ENCODE data around the gene CUL2.
"Not testable (repeated sequence)": the region's sequence is repeated elsewhere in the genome, so short reads cannot be mapped to it uniquely, and the experiment has no call there.

Gene CUL2

DNA sequence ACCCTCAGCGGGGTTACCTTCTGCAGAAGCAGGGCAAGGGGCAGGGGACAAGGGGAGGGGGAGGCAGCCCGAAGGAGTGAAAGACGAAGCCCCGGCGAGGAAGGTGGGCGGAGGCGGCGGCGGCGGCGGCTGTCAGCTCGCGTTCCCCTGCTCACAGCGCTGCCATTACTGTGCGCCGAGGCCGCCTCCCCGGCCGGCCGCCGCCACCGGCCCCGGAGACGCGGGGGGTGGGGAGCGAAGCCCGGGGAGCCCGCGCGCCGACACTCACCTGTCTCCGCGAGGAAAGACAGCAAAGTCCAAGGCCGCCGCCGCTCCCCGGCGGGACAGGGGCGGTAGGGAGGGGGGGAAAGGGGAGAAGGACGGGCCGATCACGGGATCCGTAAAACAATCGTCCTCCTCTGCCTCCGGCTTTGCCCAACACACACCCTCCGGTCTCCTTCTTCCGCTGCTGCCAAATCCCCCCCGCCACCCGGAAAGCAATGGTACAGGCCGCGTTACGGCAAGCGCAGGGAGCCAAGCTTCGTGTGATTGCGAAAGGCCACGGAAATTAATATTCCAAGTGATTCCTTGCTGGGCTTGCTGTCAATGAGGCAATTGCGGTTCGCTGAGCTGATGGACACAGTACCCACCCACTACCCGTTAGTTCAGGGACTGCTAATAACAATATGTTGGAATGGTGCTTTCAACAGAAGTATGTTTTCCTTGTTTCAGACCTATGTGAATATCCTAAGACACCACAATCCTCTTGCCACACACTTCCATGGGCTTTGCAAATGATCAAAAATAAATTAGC, at the start of gene CUL2:
Gene CUL2, minus strand, starts transcription at position 180 of the 793 bp plus-strand sequence. CDS start 19,024 bp downstream, outside the sequence.
- peak; percentile 75 to 89 for DNase-seq

DNA sequence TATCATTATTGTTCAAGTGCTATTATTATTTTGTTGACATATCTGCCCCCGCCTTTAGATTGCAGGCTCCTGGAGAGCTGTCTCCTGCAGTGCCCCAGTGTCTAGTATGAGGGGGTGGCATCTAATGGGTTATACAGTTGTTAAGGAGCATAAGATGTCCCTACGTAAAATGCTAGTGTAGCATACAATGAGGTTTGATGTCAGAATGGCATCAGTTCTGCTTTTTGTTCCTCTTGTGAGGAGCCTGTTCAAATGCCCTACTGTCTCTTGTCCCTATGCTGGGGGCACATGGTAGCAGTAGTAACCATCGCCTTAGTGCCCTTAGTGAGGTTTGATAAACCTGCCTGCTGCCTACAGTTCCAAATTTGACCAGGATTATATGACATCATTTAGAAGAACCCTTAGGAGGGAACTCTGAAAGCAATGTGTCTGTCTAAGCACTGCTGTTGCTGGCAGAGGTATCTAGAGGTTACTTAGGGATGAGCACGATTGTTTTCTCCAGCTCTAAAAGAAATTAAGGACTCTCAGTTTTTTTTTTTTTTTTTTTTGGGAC, 46.2 kb upstream of the CUL2 start:
- DNase-seq: no peak

DNA sequence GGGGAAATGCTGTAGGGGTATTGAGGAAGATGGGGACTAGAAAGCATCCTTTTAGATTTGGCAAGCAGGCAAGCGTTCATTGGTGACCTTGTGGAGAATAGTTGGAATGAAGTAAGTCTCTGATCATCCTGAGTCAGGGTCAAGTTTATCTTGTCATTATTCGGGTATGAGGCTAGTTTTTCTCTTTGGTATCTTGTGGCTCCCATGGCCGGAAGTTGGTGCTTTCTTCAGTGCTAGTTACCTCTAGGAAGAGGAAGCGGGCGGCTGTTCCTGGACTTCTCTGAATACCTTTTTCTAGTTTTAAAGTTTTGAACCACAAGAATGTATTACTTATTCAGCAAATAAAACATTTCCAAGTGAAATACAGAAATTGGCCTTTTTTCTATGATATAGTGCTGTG, 45.7 kb upstream of the CUL2 start:
- no peak for DNase-seq

DNA sequence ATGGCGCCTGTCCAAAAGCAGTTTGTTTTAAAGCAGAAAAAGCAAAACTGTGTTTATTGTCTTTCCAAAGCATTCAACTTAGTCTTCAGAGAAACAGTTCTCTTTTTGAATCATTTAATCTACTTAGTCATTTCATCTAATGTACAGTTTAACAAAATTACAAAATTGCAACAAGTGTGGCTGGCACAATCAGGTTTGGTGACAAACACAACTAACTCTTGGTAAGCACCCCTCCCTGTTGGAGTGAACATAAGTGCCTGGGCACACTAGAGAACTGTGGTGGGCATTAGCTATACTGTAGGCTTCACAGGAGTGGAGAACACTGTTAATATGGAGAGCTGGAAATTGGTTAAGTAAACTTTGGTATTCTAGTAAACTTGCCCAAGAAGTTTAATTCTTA, 43.4 kb upstream of the CUL2 start:
- DNase-seq: no peak

DNA sequence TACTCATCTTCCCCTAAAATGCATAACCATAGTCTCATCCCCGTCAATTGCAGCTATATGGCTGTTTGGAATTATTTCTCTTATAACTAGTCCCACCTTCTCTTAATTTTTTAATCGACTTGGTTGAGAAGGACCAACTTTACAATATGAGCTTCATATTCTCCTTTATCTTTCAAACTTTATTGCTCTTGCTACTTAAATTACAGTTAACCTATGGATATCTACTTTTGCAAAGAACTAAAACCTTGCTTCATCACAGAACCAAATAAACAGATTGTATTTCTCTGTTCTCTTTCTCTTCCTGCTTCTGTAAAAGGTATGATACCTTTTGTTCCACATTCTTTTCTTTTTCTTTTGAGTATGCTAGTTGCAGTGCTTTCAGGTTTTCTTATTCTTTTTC, 42.6 kb upstream of the CUL2 start:
- DNase-seq: no peak

DNA sequence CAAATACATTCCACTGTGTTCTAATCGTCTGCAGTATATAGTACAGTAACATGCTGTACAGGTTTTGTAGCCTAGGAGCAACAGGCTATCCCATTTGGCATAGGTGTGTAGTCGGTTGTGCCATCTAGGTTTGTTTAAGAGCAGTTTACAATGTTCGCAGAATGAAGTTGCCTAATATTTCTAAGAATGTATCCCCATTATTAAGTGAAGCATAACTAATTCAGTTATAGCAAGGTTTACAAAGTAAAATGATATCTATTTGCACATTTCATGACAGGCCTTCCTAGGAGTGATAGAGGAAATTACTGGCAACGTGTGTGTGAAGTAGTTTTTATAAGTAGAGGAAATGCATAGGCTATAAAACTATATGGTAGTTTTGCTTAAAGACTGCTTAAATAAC, 40.5 kb upstream of the CUL2 start:
- DNase-seq: no peak

DNA sequence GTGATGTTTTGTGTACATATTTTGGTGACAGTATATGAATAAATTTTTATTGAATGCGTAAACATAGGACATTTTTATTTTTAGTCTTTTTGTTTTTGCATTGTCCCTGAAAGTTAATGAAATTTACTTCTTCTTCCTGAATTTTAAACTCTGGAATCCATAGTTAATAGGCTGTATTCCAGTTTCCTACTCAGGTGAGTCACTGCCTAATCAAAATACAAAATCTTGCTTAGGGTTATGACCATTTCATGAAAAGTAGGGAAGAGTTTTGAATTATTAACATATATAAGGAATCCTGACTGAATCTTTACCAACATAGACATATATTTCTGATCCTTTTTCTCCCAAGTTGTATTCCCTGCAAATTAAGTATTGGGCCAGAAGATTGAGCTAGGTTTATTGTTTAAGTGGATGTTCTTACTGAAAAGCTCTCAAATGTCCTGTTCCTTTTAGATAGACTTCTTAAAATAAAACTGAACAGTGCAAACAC, 39.1 kb upstream of the CUL2 start:
- DNase-seq: no peak

DNA sequence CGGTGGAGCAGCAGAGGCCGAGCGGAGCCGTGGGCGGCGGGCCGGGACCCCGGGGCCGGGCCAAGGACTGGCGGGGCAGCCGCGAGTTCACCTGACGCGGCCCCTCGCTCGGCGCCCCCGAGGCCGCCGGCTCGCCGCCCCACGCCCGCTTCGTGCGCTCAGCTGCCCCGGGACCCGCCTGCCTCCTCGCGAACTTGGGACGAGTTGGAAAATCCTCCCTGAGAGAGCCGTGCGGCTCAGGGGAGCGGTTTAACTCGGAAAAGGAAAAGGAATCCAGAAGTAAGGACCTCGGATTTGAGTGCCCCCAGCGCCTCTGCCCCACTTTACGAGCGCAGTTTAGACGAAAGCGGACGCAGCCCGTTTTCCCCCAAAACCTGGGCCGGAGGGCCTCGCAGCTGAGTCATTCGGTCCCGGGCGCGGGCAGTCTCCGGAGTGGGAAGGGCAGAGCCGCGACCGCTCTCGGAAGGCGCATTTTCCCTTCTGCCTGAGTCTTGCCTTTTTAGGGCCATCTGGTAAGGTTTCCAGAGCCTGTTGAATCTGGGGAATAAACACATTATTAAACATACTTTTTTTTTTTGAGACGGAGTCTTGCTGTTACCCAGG, 37.2 kb upstream of the CUL2 start:
- peak in 1 of 2 experiments; percentile 51 for DNase-seq

DNA sequence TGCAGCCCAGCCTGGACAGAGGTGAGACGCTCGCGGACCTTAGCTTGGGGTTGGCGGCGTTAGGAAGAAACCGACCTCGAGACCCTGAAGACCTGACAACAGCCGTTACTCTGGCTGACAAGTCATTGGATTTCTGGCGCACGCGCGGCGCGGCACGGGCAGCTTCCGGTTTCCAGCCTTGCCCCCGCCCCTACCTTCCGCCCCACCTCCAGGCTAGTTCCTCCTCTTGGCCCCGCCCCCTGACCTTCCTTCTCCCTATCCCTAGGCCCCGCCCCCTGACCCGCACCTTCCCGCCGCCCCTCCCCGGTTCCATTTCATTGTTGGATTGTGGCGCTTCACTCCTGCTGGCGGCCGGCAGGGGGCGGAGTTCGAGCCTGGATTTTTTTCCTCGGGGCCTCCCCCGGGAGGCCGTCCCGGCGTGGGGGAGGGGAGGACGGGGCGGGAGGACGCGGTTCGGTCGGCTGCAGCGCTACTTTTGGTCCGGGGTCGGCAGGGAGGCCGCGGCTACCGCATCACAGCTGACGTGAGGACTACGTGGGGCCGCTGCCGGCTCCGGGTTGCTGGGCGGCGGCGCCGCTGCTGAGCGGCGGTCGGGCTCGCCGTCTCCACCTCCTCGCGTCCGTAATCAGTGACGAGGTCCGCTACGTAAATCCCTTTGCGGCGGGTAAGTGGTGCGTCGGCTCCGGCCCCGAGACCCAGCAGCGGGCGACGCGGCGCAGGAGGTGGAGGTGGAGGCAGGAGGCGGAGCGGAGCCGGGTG, 36.6 kb upstream of the CUL2 start, which contains the start of gene CREM:
Gene CREM, plus strand, starts transcription at position 317 of the 759 bp plus-strand sequence. CDS start 10,990 bp downstream, outside the sequence.
- DNase-seq: peak; percentile 81 to 98

DNA sequence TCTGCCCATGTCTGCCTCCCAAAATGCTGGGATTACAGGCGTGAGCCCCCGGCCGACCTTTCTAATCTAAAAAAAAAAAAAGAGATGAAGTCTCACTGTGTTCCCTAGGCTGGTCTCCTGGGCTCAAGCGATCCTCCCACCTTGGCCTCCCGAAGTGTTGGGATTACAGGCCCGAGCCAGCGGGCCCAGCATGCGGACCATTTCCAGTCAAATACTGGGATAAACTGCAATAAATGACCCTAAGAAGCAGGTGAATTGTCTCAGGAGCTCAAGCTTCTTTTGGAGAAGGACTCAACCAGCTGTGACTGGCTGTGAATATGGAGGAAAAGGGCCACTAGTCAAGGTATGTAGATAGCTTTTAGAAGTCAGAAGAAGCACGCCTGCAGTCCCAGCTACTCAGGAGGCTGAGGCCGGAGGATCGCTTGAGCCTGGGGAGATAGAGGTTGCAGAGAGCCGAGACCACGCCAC, 36.0 kb upstream of the CUL2 start:
- DNase-seq: no peak

DNA sequence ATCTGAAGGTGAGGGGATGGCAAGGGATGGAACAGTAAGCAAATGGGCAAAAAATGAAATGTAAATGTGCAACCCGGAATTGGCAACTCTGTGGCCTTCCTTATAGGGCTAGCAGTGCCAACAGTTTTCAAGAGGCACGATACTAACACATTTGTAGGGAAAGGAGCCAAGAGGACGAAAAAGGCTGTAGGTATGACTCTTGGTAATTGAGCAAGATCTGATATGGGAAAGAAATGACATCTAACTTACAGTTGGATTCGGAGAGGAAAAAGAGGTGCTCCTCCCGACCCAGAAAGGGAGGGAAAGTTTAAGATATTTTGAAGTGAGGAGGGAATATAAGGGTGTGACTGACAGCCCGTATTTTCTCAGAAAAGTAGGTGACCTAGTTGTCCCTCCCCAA, 34.4 kb upstream of the CUL2 start:
- no peak for DNase-seq

DNA sequence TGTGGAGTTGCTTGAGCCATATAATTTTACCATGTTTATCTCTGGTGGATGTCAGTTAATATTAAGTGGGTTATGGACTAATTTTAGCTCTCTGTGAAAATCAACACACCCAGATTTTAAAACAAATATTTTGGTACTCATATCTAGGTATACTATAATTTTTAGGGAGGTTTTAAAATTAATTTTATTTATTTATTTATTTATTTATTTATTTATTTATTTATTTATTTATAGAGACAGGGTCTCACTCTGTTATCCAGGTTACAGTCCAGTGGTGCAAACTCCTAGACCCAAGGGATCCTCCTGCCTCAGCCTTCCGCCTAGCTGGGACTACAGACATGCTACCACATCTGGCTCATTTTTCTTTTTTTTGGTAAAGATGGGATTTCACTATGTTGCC, 29.2 kb upstream of the CUL2 start:
- DNase-seq: no peak

DNA sequence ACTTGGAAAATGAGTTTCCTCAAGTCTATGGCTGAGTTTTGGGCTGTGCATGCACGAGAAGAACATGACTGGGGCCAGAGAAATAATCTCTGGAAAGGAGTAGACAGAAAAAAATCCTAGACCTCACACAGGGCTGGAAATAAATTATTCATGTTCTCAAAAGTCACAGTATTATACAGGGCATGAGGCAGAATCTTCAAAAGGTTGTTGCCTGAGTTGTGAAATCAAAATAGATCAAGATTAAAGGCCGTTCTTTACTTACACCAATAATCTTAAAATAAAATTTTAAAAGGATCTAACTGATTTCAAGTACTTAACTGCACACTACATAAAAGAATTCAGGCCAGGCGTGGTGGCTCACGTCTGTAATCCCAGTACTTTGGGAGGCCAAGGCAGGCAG, 22.4 kb upstream of the CUL2 start:
- DNase-seq: no peak

DNA sequence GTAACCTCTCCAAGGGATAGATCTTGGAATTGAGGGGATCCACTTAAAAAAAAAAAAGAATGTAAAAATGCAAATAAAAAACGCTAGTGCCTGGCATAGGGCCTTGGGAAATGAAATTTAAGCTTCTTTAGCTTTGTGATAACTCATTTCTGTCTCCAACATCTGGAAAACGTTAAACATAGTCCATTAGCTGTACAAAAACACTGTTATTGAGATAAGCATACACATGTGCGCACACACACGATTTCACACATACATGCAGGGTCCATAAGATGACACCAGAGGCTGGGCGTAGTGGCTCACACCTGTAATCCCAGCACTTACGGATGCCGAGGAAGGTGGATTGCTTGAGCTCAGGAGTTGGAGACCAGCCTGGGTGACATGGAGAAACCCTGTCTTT, 13.7 kb upstream of the CUL2 start:
- DNase-seq: no peak

DNA sequence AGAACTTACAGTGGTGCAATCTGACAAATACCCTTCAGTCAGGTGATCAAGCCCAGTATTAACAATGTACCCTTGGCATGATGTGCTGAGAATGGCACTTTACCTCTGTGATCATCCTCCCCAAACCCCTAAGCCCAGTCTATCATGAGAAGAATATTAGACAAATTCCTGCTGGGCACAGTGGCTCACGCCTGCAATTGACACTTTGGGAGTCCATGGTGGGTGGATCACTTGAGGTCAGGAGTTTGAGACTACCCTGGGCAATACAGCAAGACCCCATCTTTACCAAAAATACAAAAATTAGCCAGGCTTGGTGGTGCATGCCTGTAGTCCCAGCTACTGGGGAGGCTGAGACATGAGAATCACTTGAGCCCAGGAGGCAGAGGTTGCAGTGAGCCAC, 7.4 kb upstream of the CUL2 start:
- no peak for DNase-seq

DNA sequence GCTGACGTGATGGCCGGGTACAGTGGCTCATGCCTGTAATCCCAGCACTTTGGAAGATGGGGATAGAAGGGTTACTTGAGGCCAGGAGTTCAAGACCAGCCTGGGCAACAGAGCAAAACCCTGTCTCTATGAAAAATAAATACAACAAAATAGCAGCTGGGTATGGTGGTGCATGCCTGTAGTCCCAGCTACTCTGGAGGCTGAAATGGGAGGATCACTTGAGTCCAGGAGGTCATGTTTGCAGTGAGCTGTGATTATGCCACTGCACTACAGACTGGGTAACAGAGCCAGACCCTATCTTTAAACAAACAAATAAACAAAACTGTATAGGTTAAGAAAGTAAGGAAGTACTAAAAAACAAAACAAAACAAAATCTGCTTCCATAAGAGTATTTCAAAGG, 6.2 kb upstream of the CUL2 start:
- DNase-seq: no peak

DNA sequence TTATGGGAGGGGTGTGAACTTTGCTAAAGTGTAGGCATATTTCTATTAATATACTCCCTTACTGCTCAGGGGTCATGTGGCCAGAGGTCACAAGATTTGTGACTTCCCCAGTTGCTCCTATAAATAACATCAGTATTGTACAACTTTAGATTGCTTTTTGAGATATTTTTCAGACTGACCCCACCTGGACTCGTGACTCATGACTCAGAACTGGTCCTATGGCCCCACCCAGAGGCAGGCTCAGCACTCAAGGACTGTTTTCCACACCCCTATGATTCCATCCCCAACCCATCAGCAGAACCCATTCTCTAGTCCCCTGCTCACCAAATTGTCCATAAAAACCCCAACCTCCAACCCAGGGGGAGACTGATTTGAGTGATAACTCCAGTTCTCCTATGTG, 2.7 kb upstream of the CUL2 start:
- DNase-seq: no peak

DNA sequence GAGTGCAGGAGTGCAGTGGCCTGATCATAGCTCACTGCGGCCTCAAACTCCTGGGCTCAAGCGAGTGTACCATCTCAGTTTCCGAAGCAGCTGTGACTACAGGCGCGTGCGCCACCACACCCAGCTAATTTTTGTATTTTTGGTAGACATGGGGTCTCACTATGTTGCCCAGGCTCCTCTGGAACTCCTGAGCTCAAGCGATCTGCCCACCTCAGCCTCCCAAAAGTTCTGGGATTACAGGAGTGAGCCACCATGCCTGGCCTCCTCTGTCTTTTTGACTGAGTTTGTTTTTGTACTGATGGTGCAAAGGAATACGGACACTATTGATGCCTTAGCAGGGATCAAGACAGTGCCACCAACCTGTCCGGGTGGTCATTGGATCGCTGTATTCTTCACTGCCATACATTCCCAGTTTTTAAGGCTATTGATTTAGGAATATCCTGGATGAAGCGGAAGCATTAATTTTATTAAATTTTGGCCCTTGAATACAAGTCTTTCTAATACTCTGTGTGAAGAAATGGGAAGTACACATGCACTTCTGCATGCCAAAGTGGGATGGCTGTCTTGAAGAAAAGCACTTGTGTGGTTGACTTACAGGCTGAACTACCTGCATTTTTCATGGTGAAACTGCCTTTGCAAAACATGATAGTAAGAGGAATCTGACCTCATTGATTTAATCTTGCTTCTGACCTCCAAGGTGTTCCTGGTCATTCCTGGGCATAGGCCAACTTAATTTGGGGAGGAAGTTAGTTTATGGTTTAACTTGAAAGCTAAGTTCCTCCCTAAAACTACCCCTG, 2.1 kb upstream of the CUL2 start:
- no peak for DNase-seq

DNA sequence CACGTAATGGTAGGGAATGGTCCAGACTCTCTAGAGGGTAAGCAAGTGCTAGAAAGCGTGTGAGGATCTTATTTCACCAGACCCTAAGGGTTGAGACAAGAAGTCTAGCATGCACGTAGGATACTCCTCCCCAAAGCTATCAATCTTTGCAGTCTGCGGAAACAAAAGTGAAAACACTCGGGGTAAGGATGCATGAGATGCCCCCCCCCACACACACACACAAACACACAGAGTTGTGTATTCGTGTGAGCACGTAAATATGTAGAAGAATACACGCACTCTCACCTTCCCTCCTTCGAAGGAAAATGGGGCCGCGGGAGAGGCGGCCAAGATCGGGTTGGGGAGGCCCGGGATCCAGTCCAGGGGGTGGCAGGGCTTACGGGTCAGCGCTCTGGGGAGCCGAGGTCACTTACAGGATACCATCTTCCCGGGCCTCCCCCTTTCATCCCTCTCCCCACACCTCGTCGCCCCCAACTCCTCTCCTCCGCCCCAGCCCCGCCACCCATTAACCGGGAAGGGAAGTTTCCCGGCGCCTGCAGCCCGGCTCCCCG, 455 bp downstream of the CUL2 start:
- DNase-seq: no peak

DNA sequence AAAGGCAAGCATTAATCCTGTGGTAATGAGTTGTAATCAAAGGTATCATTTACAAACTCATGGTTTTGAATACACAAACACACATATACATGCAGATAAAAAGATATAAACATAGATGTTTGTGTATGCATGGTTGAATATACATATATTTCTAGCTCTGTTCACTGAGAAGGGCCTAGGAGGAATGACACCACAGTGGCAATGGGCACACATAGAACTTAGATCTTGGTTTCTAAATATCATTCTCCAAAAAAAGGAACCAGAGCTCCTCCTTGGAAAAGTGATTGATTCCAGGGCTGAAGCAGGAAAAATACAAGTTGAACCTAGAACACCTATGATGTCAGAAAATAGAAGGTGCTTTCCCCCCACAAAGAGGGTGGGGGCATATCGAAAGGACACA, 6.9 kb downstream of the CUL2 start:
- DNase-seq: no peak

DNA sequence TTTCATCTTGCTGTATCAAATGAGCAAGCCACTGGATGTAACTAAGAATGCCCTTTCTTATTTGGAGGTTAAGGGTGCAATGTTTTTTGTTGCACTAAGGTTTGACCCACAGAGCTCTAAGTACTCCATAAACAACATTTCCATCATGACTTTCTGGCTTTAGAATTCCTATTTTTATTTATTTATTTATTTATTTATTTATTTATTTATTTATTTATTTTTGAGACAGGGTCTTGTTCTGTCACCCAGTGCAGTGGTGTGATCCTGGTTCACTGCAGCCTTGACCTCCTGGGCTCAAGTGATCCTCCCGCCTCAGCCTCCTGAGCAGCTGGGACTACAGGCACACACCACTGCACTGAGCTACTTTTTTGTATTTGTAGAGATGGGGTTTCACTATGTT, 9.9 kb downstream of the CUL2 start:
- DNase-seq: not testable (repeated sequence)

DNA sequence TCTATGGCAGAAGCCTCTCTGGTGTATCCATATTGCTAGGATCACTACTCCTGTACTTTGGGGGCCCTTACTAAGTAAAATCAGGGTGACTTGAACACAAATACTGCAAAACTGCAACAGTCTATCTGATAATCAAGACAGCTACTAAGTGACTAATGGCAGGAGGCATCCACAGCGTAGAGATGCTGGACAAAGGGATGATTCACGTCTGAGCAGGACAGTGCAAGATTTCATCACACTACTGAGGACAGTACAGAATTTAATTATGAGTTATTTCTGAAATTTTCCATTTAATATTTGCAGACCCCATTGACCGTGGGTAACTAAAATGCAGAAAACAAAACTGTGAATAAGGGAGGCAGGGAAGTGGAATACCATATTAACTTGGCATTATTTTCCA, 10.4 kb downstream of the CUL2 start:
- peak; percentile 7 to 58 for DNase-seq

All from SW 1271 (cell line).